K562 (cell line): ENCODE measurements around the gene SPATS1. TPM values are rescaled to one million over a fixed set of nuclear protein-coding genes. Genes with fewer than 3 reads are reported as not detected.

Experiments
- BRD9 ChIP-seq: fragments of 450-650 bp; IDR thresholded peaks from 2 replicates; pipeline ENCODE4 v1.6.1; 2018; ENCODE audit warnings: low read depth; ENCODE audit not compliant: partially characterized antibody
- CC2D1A ChIP-seq: fragments of 450-650 bp; IDR thresholded peaks from 2 replicates; pipeline ENCODE4 v1.6.1; 2017; ENCODE audit warnings: mild to moderate bottlenecking
- CGGBP1 ChIP-seq: fragments of 250-450 bp; sonication (Bioruptor Pico); IDR thresholded peaks from 2 replicates; pipeline ENCODE4 v1.9.0; 2021; ENCODE audit warnings: mild to moderate bottlenecking
- DIDO1 ChIP-seq: fragments of 450-650 bp; IDR thresholded peaks from 2 replicates; pipeline ENCODE4 v1.6.1; 2016; ENCODE audit warnings: low read depth, missing biosample characterization, missing genetic modification characterization
- DLX4 ChIP-seq: fragments of 250-450 bp; sonication (Bioruptor Pico); IDR thresholded peaks from 2 replicates; pipeline ENCODE4 v1.6.1; 2021; ENCODE audit warnings: mild to moderate bottlenecking
- E2F5 ChIP-seq: sonication (generic); formaldehyde crosslinking; IDR thresholded peaks from 2 replicates; pipeline ENCODE4 v1.8.0; 2022; ENCODE audit warnings: mild to moderate bottlenecking, missing genetic modification reagents
- HEY1 ChIP-seq: fragments of 250-450 bp; sonication (Bioruptor Pico); IDR thresholded peaks from 2 replicates; pipeline ENCODE4 v1.5.0; 2020; ENCODE audit warnings: mild to moderate bottlenecking, moderate library complexity, borderline replicate concordance
- HMGXB4 ChIP-seq: sonication (generic); formaldehyde crosslinking; IDR thresholded peaks from 2 replicates; pipeline ENCODE4 v1.8.1; 2023; ENCODE audit warnings: mild to moderate bottlenecking, missing genetic modification reagents
- HNRNPLL ChIP-seq: fragments of 200-400 bp; formaldehyde crosslinking; IDR thresholded peaks from 2 replicates; pipeline ENCODE4 v1.6.1; 2017; ENCODE audit warnings: low read length, low read depth, mild to moderate bottlenecking; ENCODE audit not compliant: poor library complexity, severe bottlenecking
- NFE2L1 ChIP-seq: fragments of 450-650 bp; IDR thresholded peaks from 2 replicates; pipeline ENCODE4 v1.6.1; 2016; ENCODE audit warnings: missing genetic modification characterization, low read depth, mild to moderate bottlenecking, missing compliant biosample characterization, moderate library complexity, borderline replicate concordance
- NR2C2 ChIP-seq, 2 experiments: fragments of 200-800 bp in 1 of 2; sonication (Bioruptor generic) in 1 of 2; sonication (generic) in 1 of 2; formaldehyde crosslinking in 1 of 2; IDR thresholded peaks; 2 replicates each; pipeline versions ENCODE4 v1.6.1 to v1.8.0; 2016 to 2022; ENCODE audit warnings: mild to moderate bottlenecking in 1 of 2, missing compliant biosample characterization in 1 of 2, missing genetic modification characterization in 1 of 2, missing genetic modification reagents in 1 of 2
- RBM25 ChIP-seq: fragments of 200-400 bp; formaldehyde crosslinking; IDR thresholded peaks from 2 replicates; pipeline ENCODE4 v1.6.1; 2018; ENCODE audit warnings: low read length, low read depth, moderate library complexity; ENCODE audit not compliant: severe bottlenecking
- SMARCE1 ChIP-seq: fragments of 450-650 bp; IDR thresholded peaks from 2 replicates; pipeline ENCODE4 v1.7.1; 2016; ENCODE audit warnings: mild to moderate bottlenecking
- STAG1 ChIP-seq: sonication (generic); formaldehyde crosslinking; IDR thresholded peaks from 2 replicates; pipeline ENCODE4 v1.5.0; 2020; ENCODE audit warnings: missing genetic modification reagents, borderline replicate concordance
- THRA ChIP-seq: fragments of 450-650 bp; IDR thresholded peaks from 2 replicates; pipeline ENCODE4 v1.6.1; 2017; ENCODE audit warnings: mild to moderate bottlenecking, moderate library complexity
- ZBTB12 ChIP-seq: fragments of 250-450 bp; sonication (Bioruptor Pico); IDR thresholded peaks from 2 replicates; pipeline ENCODE4 v1.4.0; 2020
- ZNF24 ChIP-seq: fragments of 450-650 bp; IDR thresholded peaks from 2 replicates; pipeline ENCODE4 v1.6.1; 2016
- ZNF584 ChIP-seq: fragments of 200-800 bp; sonication (Bioruptor generic); IDR thresholded peaks from 2 replicates; pipeline ENCODE4 v1.6.1; 2016; ENCODE audit warnings: low read depth, mild to moderate bottlenecking, missing genetic modification characterization, missing compliant biosample characterization
- ZNF644 ChIP-seq: fragments of 200-800 bp; sonication (Bioruptor generic); IDR thresholded peaks from 2 replicates; pipeline ENCODE4 v1.6.1; 2016; ENCODE audit warnings: low read depth, missing genetic modification characterization, missing compliant biosample characterization
- ZSCAN29 ChIP-seq: fragments of 450-650 bp; IDR thresholded peaks from 2 replicates; pipeline ENCODE4 v1.6.1; 2017
- polyA plus RNA-seq, 8 experiments: library from polyadenylated mRNA; depleted of rRNA in 4 of 8; stranded (reverse) in 5 of 8; unstranded in 3 of 8; fragments of >200 nt; fragmentation: Nextera tagmentation in 2 of 8; fragmentation: Illumina TruSeq in 1 of 8; extraction: Ambion mirVana in 2 of 8; extraction: Trizol in 1 of 8; gene quantifications; 2 replicates each; pipeline versions ENCODE4 v1.2.1 to v1.2.3, GENCODE V29; 2011 to 2014; ENCODE audit warnings: inconsistent platforms in 1 of 8, missing spikeins in 1 of 8
- total RNA-seq, 7 experiments: library from RNA; depleted of rRNA in 6 of 7; stranded (reverse); fragments of >200 nt in 6 of 7; fragmentation: Illumina TruSeq in 2 of 7; extraction: Trizol in 2 of 7; gene quantifications; 2 replicates each; pipeline versions ENCODE4 v1.2.1 to v1.2.3, GENCODE V29; 2011 to 2021; ENCODE audit warnings: low replicate concordance in 1 of 7

The SPATS1 gene
- total and polyA plus RNA-seq, 9 of the 15 experiments (the other 6 are each of a cell fraction or from before 2014, with no cell fraction given) = not detected

GRCh38 chr6:44312901-44313788 lies 29.3 kb upstream of the SPATS1 start, which contains the start of gene AARS2 (continued):
- TF ChIP-seq HMGXB4 (CRISPR knock-in tag) (peak; percentile 93; the same call in 1 of the 2 replicates), ZNF644 (tag) (no peak), HNRNPLL (peak; percentile 93), STAG1 (CRISPR knock-in tag) (no peak), ZBTB12 (CRISPR knock-in tag) (peak; percentile 76), SMARCE1 (no peak), HEY1 (CRISPR knock-in tag) (no peak), CGGBP1 (CRISPR knock-in tag) (peak; percentile 94; the same call in 1 of the 2 replicates), CC2D1A (peak; percentile 95), DLX4 (CRISPR knock-in tag) (0 out of 2 replicates have a peak, but pooled peaks have one; percentile 74), ZSCAN29 (no peak; the same call in 1 of the 2 replicates), E2F5 (0 out of 2 replicates have a peak, but pooled peaks have one; percentile 78), RBM25 (peak; percentile 76), NR2C2 (CRISPR knock-in tag; IDR thresholded peaks at IDR 0.05) (peak; percentile 72), NR2C2 (tag; IDR thresholded peaks at IDR 0.05) (peak; percentile 79), ZNF24 (peak; percentile 87), ZNF584 (CRISPR knock-in tag) (no peak; the same call in 1 of the 2 replicates), BRD9 (no peak), NFE2L1 (no peak), DIDO1 (tag) (peak; percentile 84; the same call in 1 of the 2 replicates), THRA (no peak)
